CD4-positive, alpha-beta T cell treated with Interferon gamma for 1 hour (primary cell): ENCODE measurements around the gene FAM151A.

Experiments
- DNase-seq: peaks from one replicate; pipeline ENCODE4 v3.0.0-alpha.2; 2020

Gene FAM151A

DNA sequence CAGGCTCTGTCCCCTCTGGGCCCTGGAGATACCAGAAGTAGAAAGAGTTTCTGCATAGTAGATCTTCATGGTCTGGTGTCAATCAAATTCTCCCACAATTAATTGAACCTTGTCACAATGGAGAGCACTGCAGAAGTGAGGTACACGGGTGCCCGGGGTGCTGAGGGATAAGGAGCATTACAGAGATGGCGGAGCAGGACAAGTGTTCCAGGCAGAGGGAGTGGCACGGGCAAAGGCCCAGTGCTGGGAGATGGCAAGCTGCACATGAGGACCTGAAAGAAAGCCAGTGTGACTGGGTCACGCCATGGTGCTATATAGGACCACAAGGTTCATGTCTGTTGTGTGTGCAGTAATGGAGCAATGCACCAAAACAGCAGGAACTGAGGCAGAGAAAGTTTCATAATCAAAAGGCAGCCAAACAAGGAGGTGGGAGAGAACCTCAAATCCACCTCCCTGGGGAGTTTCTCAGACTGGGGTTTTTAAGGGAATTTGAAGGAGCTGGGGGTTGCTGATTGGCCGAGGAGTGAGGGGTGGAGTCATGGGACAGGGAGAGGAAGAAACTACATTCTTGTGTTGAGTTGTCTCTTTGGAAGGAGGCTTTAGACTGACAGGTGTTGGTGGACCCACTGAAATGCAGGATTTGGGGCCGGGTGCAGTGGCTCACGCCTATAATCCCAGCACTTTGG lies 47.6 kb downstream of the FAM151A start:
- DNase-seq, result no peak

DNA sequence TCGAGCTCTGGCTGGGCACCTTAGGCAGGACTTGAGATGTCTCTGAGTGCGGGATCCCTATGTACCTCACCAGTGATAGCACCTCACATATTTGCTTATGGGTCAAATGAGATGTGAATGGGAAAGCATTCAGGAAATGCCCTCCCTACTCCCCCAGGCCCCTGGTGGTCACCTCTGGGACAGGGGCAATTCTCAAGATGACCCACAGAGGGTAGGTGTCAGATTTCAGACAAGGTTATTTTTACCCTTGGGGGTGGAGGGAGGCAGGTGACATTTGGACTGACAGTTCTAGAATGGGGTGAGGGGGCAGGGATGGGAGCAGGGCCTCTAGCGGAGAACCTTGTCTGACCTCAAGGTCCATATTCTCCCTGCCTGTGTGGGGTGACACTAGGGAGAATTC lies 48.2 kb downstream of the FAM151A start:
- DNase-seq, result no peak

DNA sequence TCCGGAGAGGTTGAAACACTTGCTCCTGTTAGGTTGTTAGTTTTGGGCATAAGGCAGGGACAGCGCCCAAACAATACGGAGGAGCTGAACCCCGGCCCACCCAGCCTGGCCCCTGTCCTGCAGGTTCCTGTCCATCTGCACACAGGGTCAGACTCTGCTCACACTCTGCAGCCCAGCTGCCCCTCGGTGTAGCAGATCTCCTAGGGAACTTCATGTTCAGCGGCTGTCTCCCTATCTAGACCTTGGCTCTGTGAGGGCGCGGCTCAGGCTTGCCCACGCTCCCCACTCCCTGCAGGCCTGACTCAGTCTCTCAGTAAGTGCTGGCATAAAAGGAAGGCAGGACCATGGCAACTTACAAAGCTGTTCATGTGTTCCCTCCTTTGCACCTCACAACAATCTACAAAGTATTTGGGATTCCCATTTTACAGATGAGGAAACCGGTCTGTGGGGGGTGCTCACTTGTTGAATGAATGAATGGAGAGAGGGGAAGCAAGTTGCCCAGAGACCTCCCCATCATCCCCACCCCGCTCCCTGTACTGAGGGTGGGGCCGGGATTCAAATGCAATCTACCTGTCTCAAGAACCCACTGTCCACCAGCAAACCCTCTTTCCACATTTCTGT lies 49.1 kb downstream of the FAM151A start:
- DNase-seq, result no peak

DNA sequence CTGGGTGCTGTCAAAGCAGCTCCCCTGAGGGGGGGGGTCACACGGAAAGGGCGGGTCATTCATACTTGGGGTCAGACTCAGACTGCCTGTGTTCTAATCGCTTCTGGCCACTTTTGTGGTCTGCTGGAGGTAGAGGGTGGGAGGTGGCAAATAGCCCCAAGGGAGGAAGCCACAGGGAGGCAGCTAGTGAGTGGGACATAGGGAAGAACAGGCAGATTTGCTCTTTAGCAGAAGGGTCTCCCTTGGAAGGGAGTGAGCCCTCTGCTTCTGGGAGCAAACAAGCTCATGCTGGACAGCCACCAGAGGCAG lies 50.8 kb downstream of the FAM151A start:
- DNase-seq, result no peak

DNA sequence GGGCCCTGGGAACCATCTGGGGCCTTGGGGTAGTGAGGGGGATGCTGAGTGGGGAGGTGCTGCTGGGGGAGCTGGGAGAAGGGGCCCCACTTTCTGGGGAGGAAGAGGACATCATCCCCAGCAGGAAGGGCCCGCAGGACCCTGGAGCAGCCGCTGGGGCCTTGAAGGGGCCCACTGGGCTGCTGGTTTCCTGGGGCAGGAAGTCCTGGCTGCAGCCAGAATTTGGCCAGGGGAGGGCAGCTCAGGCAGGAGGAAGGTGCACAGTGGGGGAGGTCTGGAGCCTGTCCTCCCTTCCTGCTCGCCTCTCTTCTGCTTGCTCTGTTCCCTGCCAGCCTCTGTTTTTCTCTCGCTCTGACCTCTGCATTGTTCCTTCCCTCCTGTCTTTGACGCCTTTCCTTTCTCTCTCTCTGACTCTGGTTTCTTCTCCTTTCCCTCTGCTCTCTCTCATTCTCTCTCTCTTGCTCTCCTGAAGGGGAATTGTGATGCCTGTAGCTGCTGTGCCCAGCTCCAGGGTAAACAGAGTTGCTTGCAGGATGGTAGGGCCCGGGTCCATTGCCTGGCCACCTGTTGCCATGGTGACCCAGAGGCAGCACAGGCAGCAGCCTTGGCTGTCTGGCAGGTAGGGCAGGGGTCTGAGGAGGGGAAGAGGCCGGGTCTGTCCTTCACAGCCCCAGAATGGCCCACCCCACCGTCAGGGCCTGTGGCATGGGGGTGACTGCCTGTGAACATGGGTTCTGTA lies 51.4 kb downstream of the FAM151A start:
- DNase-seq, result no peak

DNA sequence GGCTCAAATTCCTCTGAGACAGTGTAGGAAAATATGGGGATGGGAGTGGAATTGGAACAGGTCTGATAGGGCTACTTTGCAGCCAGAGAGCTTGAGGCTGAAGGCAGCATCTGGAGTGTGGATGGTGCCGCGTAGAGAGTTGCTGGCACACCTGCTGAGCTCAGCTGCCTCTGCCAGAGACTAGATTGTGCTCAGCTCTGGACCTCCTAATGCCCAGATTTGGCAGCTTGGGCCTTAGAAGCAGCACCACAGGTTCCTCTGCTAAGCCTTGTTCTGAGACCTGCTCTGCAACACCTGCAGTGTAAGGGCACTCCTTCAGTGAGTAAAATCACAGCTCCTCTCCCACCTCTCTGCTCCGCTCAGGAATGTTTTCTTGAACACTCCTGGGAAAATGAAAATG lies 52.0 kb downstream of the FAM151A start:
- DNase-seq, result no peak

DNA sequence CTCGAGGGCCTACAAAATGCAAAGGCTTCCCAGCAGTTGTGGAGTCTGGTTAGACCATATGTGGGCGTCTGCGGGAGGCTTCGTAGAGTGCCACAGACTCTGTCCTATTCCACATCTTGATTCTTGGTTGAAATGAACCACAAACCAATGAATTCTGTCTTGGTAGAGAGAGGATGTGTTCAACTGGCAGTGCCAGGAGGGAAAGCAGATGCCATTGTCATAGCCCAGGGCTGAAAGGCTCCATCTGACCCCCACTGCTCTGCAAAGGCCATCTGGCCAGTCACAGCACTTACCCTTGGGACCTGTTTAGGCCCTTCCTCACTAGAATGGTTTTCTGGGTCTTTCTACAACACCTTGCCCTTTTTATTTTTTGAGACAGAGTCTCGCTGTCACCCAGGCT lies 53.2 kb downstream of the FAM151A start:
- no peak for DNase-seq

DNA sequence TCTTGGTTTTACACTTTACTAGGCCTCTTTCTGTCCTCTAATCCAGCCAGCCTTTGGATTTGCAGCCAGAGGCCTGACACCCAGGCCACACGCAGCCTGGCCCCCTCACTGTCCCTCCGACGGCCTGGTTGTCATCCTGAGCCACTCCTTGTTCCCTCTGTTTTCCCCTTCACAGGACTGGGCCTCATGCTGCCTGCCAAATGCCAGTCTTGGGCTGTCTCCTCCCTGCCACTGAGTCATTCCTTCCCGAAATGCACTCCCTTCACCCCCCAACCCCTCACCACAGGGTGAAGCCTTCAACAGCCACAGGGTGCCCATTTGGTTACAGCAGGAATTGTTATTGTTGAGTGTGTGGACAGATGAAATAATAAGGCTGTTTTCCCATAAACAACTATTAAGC lies 54.0 kb downstream of the FAM151A start:
- DNase-seq, result no peak

DNA sequence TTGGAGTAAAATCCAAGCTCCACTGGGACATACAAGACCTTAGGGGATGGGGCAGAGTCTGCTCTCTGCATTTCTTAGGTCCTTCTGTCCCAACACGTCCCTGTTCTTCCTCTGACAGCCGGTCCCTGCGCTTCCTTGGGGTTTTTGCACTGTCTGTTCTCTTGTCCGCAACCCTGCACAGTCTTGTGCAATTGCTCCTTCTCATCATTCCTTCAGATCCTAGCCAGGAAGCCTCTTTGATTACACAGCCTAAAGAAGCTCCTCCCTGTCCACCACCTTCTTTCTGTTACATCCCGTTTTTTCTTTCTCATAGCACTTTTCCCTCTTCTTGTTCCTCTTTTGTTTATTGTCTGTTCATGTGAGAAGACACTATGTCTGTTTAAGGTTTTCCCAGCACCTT lies 55.4 kb downstream of the FAM151A start:
- DNase-seq, result no peak

DNA sequence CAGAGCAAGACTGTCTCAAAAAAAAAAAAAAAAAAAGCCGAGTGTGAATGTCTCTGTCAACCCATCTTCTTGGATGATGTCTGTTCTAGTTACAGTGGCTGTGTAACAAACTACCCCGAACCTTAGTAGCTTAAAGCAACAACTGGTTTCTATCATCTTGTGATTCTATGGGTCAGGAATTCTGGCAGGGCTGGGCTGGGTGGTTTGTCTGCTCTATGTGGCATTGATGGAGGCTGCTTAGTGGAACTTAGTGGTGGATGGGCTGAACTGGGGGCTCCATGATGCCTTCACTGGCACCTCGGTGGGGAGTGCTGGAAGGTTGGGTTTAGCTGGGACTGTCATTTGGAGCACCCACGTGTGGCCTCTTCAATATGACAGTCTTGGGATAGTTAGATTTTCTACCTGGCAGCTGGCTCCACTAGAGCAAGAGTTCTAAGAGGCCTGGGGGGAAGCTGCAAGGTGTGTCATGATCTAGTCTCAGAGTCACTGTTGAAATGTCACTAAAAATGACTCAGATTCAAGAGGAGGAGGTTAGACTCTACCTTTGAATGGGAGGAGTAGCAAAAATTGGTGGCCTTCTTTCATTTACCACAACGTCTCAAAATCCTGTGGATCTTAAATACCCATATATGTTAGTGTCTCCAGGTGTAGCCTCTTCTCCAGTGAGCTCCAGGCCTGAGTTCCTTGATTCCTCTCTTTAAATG lies 56.7 kb downstream of the FAM151A start:
- DNase-seq, result no peak

DNA sequence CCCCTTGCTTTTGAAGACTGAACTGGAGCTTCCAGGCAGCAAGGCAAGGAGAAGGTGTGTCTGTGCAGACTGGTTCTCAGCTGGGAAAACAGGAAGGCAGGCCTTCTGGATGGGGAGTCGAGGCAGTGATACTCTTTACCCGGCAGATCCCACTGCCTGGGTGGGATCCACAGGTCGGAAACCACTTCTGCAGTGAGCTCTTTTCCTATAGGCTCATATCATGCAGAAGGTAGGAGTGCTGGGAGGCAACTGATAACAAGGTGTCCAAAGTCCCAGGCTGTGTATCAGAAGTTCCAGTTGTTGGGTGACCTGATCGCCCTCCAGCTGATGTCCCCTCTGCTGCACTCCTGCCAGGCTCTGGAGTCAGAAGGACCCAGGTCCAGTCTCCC lies 58.2 kb downstream of the FAM151A start:
- DNase-seq, result no peak

DNA sequence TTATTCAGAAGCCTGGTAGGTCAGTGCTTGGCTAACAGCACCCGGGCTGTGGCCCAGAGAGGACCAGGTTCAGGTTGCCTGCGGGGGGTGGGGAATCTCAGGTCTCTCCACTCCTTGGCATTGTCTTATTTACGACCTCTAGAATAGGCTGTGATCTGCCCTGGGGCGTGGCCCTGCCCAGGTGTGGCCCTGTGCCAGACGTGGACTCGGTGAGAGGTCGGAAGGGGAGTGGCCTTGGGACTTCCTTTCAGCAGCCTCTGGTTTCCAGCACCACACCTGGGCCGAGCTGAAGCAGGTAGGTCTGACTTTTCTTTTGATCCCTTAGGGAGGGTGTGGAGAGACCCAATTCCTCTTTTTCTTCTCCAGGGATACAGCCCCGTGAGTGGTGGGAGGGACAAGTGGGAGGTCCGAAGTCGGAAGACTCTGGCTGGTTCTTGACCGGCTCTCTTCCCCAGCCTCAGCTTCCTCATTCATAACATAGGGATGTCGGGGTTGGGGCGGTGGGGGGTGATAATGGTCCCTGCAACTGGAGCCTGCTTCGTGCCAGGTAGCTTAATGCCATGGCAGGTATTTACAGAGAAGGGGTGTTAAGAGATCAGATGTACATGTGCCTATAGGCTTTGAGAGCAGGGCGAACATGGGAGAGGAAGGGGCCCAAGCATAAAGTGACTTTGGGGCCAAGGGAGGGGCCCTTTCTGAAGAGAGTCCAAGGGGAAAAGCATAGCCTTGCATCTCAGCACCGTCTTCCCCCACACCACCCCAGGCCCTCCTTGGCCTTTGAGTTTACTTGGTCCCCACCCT lies 58.8 kb downstream of the FAM151A start:
- no peak for DNase-seq

DNA sequence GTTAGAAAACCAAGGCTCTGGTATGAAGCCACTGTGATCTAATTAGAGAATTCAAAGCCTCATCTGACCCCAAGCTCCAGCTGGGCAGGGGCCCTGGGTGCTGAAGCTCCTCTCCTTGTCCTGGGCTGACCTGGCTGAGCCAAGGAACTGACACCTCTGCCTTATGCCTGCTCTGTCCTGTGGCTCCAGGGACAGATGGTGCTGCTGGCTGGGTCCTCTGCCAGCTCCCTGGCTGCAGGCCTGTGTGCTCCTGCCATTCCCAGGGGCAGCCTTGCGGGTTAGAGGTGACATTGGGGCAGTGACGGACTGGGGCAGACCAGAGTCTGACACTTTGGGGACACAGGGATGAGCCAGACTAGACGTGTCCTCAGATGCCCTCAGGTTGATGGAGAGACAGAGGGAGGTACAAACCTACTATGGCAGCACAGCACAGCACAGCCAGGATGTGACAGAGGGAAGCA lies 63.5 kb downstream of the FAM151A start:
- DNase-seq, result no peak
